Lung microvascular endothelial cell (primary cell): ENCODE results near the gene ZDHHC20. TPM values are rescaled to one million over a fixed set of nuclear protein-coding genes. Genes with fewer than 3 reads are reported as not detected.
"Not testable (repeated sequence)": the region's sequence is repeated elsewhere in the genome, so short reads cannot be mapped to it uniquely, and the experiment has no call there.

Experiments used
- DNase-seq, 2 donors: peaks; one replicate each; pipeline versions ENCODE4 v3.0.0 to v3.0.0-alpha.2; 2010; ENCODE audit warnings: low read depth in 2 of 2
- total RNA-seq: library from RNA; depleted of rRNA; stranded (reverse); fragments of >200 nt; gene quantifications from 2 replicates; pipeline ENCODE4 v1.2.1, GENCODE V29; 2014

Gene ZDHHC20
- total RNA-seq, 1 donor from 2014 or later, result 63.7 TPM

- peak; percentile 92 to 93 for DNase-seq
Measured at GRCh38 chr13:21435687-21436151, 23.4 kb downstream of the ZDHHC20 start.

DNA sequence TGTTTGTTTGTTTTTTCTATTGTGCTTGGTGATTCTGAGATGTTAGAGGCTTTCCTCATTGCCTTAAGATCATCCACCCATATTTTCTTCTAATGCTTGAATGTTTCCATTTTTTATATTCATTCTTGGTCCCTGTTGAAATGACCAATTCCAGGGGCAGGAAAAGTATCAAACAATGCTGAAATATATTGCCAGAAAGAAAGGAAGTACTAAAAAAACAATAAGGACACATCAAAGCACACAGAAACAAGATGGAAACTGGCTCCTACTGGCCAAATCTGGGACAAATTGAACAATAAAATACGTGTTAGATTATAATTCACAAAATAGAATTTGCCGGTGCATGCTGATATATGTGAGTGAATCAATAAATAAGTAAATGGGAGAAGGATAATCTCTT lies 23.9 kb downstream of the ZDHHC20 start:
- DNase-seq, result peak; percentile 23 to 65

DNA sequence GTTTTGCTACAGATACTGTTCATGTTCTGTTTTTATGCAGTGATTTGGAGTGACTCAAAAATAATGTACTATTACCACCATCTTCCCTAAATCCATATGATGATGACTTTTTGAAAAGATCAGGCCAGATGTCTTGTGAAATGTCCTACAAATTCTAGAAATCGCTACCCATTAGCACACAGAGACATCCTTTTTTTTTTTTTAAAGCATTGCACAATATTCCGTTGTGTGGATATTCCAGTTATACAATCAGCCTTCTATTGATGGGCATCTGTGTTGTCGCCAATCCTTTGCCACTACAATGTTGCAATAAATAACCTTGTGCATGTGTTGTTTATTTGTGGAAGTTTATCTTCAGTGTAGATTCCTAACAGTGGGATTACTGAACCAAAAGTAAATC lies 24.5 kb downstream of the ZDHHC20 start:
- DNase-seq, result no peak

- no peak for DNase-seq
Measured at GRCh38 chr13:21429211-21429610, 29.9 kb downstream of the ZDHHC20 start.

GRCh38 chr13:21427741-21428140 lies 31.4 kb downstream of the ZDHHC20 start:
- no peak for DNase-seq

- DNase-seq, result no peak
Measured at GRCh38 chr13:21426238-21426637, 32.9 kb downstream of the ZDHHC20 start.

GRCh38 chr13:21420706-21421105 lies 38.4 kb downstream of the ZDHHC20 start:
- DNase-seq, result peak; percentile 27 to 33

GRCh38 chr13:21413013-21413412 lies 46.1 kb downstream of the ZDHHC20 start:
- peak in 1 of 2 donors; percentile 41 for DNase-seq

DNA sequence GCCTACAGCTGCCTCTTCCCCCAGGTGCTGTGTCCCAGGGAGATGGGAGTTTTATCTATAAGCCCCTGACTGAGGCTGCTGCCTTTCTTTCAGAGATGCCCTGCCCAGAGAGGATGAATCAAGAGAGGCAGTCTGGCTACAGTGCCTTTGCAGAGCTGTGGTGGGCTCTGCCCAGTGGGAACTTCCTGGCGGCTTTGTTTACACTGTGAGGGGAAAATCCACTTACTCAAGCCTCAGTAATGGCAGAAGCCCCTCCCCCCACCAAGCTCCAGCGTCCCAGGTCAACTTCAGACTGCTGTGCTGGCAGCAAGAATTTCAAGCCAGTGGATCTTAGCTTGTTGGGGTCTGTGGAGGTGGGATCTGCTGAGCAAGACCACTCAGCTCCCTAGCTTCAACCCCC lies 48.6 kb downstream of the ZDHHC20 start:
- peak in 1 of 2 donors; percentile 47 for DNase-seq

- no peak for DNase-seq
Measured at GRCh38 chr13:21405309-21405708, 53.8 kb downstream of the ZDHHC20 start.

GRCh38 chr13:21402586-21403307 lies 56.4 kb downstream of the ZDHHC20 start:
- peak in 1 of 2 donors; percentile 12 for DNase-seq

GRCh38 chr13:21399741-21400140 lies 59.4 kb downstream of the ZDHHC20 start:
- DNase-seq, result peak in 1 of 2 donors; percentile 41

DNA sequence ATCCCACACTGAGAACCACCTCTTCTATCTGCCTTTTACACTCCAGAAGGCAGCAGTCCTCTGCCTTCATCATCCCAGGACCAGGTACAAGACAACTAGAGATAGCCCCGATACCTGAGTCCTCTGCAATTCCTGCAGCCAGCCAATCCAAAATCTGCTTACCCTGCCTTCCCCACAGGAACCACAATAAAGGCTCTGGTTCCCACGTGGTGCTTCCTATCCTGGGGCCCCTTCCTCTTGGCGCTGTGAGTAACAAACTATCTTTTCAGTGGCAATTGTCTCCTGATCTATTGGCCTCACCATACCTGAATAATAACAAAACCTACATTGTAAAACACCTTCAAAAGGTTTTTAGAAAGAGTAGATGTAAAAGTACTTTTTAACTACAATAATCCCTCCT lies 63.1 kb downstream of the ZDHHC20 start:
- peak in 1 of 2 donors; percentile 11 for DNase-seq

DNA sequence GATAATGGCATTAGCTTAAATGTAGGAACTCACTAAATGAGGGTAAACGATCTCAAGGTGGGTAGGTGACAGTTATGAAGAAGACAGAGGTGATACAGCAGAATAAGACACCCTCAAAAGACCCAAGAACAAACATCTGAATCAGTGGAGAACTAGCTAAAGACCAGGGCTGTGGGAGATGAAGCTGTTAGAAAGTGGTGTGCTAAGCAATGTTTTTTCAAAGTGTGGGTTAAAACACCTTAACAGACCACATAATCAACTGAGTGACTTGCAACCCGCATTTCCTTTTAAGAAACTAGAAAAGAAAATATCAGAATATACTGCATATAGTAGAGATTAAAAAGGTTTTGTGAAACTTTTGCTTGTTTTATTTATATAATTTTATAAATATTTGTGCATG lies 70.0 kb downstream of the ZDHHC20 start:
- DNase-seq, result no peak

DNA sequence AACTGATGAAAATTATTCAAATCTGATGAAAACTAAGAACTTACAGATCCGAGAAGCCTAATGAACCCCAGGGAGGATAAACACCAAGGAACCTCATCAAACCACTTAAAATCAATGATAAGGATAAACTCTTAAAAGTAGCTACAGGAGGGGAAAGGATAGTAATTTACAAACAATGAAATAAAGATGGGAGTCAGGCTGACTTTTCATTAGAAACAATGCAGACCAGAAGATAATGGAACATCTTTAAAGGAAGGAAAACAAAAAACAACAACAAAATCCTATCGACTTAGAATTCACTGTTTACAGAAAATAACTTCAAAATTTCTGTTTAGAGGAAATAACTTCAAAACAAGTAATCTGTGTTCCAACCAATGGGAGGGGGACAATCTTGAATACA lies 73.4 kb downstream of the ZDHHC20 start:
- DNase-seq, result no peak

GRCh38 chr13:21383090-21383489 lies 76.0 kb downstream of the ZDHHC20 start:
- DNase-seq, result no peak

DNA sequence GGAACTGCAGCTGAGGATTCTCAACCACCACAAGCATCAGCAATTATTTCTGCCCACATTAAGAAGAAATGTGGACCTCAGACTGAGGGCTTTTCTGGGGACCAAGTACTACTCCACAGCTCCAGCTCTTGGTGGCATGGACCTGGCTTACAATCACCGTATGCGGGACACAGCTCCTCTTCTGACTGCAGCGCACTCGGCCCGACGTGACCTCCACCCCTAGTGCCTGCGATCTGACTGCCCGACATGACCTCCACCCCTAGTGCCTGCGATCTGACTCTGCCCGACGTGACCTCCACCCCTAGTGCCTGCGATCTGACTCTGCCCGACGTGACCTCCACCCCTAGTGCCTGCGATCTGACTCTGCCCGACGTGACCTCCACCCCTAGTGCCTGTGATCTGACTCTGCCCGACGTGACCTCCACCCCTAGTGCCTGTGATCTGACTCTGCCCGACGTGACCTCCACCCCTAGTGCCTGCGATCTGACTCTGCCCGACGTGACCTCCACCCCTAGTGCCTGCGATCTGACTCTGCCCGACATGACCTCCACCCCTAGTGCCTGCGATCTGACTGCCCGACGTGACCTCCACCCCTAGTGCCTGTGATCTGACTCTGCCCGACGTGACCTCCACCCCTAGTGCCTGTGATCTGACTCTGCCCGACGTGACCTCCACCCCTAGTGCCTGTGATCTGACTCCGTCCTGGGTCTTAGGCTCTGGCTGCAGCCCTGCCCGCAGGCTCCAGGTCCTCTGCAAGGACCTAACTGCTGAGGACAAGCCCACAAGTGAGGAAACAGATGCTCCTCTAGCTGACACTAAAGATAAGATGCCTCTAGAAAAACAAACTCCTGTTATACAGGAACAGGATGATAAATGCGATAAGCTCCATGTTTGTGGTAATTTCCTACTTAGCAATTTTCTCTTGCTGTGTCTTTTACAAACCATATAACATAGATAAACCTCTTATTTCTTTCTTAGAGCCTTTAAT lies 81.8 kb downstream of the ZDHHC20 start:
- not testable (repeated sequence) for DNase-seq

DNA sequence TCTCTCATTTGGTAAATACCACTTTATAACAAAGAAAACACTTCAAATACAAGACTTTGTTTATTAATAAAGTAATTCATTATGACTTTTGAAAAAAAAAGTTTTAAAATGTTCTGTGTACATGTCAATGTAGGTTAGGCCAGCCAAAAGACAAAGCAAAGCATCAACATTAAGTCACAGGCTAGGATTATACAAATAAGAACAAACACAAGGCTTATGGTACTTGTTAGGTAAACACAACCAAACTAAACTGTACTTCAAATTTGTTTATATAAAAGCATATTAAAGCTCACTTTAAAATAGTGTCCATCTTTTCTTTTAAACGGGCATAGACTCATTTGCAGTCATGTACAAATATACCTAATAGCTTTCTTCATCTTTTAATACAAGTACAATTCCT lies 86.6 kb downstream of the ZDHHC20 start:
- DNase-seq, result no peak

DNA sequence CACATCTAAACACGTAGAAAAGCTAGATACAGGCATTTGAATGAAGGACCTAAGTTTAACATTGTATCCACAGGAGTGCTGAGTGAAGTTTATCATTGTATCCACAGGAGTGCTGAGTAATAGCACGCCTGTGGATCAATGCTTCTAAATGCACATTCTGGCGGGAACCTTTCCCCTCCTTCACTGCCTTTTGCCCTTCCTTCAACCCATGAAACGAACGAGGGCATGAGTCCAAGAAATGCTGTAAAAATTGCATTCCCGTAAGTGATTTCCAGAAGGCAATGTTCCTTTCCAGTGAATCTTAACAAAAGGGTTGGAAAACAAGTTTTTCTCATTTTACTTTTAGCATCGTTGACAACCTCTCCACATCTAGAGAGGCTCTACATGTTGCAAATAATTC lies 88.1 kb downstream of the ZDHHC20 start:
- no peak for DNase-seq

DNA sequence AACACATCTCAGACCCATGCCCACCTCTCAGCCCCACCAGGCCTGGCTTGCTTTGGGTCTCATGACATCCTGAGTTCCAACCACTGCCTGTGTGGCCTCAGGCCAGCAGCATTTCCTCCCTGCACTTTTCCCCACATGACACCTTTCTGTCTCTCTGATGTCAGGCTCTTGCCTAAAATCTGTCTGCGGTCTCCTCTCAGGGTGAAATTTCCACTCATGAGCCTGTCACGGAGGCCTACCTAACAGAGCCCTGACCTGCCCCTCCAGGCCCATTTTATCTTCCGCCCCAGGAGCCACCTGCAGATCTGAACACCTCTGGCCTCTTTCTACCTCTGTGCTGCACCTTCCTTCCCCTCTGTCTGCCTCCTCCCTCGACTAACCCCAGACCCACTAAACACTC lies 93.5 kb downstream of the ZDHHC20 start:
- peak in 1 of 2 donors; percentile 32 for DNase-seq

GRCh38 chr13:21364916-21365315 lies 94.2 kb downstream of the ZDHHC20 start:
- no peak for DNase-seq

DNA sequence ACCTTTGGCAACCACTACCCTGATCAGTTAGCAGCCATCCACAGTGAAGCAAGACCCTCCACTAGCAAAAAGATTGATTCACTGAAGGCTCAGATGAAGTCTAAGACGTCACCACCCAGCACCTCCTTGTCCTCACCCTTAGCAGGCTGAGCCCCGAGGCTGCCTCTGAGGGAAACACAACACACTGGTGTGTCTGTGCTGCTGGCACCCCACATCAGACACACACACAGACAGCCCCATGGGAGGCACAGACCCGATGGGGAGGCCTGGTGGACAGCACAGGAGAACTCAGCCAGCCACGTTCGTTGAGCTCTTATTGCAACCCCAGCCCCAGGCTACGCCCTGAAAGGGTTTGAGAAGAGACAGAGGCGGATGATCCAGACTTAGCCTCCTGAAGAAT lies 94.7 kb downstream of the ZDHHC20 start:
- no peak for DNase-seq
